HG03432 (cell line): Measurements from ENCODE around the gene HOXB2.
"Not testable (repeated sequence)": the region's sequence is repeated elsewhere in the genome, so short reads cannot be mapped to it uniquely, and the experiment has no call there.

Experiments
- ATAC-seq: cut with Tn5 transposase; IDR thresholded peaks from one replicate; pipeline ENCODE4 v1.9.1; 2021; ENCODE audit warnings: mild to moderate bottlenecking, moderate library complexity; ENCODE audit not compliant: unreplicated experiment

The HOXB2 gene

DNA sequence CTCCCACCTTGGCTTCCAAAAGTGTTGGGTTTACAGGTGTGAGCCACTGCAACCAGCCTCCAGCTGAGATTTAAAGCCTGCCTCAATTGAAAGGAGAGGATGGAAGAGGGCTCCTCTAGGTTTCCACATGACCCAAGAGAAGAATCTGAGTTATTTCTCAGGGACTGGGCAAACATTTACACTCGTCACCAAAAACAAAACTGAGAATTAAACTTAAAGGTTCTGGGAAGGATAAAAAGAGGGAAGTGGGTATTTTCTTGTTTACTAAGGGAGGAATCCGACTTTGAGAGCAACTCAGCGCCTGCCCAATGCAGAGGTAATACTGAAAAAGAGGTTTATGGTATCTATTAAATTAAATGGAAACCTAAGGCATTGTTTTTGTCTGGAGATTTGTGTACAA lies 27.4 kb downstream of the HOXB2 start:
- ATAC-seq, result no peak

GRCh38 chr17:48515925-48516900 lies 28.7 kb downstream of the HOXB2 start:
- no peak for ATAC-seq

GRCh38 chr17:48514477-48514876 lies 30.4 kb downstream of the HOXB2 start:
- ATAC-seq, result no peak

DNA sequence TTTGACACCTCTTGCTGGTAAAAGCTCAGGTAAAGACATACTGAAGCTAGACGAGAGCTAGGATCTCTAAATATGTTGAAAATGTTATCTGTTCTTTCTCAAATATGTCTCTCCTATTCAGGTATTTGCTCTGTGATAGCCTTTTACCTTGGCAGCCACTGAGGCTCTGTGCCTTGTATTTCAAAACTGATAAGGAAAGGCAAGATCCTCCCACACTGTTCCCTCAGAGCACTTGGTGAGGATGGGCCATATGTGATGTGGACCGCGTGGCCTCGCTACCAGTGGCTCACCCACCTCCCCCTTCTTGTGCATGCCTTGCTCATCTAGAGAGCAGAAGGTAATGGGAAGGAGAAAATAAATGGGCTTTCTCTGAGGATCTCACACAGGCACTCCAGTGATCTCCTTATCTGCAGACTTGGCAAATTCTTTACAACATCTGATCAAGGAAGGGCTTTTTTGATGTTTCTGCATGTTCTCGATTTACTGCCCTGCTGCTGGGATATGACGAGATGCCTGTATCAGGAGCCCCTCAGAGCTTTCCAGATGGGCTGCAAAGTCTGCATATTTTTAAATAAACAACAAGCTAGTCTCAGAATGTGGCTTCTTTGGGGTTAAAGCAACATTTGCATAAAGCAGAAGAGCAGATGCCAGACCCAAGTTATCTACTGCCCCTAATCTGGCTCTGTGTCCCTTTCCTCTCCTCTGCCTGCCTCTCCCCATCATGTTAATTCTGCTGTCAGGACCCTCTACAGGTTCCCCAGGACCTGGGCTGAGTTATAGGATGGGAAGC lies 31.0 kb downstream of the HOXB2 start:
- no peak for ATAC-seq

DNA sequence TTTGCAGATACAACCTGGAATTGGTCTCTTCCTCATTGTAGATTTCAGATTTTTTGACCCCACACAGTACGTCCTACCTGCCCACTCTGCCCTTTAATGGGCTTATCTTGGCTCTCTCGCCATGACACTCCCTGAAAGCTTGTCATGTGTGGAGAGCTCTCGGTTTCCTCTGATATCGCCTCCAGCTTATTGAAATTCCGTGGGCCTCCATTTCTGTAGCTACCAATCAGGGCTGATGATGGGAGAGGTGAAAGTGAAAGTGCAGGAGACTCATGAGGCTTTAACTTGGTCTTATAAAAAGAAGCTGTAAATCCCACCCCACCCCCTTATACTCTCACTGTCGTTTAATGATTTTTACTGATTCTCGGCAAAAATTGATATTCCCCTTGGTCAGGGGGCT lies 31.8 kb downstream of the HOXB2 start:
- ATAC-seq, result no peak

- peak; percentile 54 for ATAC-seq
Observed at GRCh38 chr17:48510761-48511604, 33.9 kb downstream of the HOXB2 start.

- ATAC-seq, result no peak
Observed at GRCh38 chr17:48510381-48510760, 34.5 kb downstream of the HOXB2 start.

DNA sequence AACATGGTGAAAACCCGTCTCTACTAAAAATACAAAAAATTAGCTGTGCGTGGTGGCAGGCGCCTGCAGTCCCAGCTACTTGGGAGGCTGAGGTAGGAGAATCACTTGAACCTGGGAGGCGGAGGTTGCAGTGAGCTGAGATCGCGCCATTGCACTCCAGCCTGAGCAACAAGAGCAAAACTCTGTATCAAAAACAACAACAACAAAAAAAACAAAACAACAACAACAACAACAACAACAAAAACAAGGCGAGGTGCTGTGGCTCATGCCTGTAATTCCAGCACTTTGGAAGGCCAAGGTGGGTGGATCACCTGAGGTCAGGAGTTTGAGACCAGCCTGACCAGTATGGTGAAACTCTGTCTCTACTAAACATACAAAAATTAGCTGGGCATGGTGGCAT lies 35.2 kb downstream of the HOXB2 start:
- not testable (repeated sequence) for ATAC-seq

- ATAC-seq, result no peak
Observed at GRCh38 chr17:48506246-48506645, 38.7 kb downstream of the HOXB2 start.

GRCh38 chr17:48505788-48506187 lies 39.1 kb downstream of the HOXB2 start:
- ATAC-seq, result peak; percentile 86

DNA sequence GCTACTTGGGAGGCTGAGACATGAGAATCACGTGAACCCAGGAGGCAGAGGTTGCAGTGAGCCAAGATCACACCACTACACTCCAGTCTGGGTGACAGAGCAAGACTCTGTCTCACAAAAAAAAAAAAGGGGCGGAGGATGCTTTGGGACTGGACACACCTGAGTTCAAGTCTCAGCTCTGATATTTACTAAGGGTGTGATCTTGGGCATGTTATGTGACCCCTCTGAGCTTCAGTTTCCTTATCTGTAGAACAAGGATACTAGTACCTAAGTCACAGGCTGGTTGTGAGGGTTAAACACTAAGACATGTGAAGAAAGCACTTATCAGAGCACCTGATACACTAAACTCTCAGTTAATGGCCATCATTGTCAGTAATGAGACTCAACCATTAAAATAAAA lies 40.0 kb downstream of the HOXB2 start:
- ATAC-seq, result no peak

GRCh38 chr17:48503747-48504146 lies 41.2 kb downstream of the HOXB2 start:
- no peak for ATAC-seq

- ATAC-seq, result no peak
Observed at GRCh38 chr17:48502901-48503300, 42.0 kb downstream of the HOXB2 start.

- no peak for ATAC-seq
Observed at GRCh38 chr17:48502312-48502711, 42.6 kb downstream of the HOXB2 start.

DNA sequence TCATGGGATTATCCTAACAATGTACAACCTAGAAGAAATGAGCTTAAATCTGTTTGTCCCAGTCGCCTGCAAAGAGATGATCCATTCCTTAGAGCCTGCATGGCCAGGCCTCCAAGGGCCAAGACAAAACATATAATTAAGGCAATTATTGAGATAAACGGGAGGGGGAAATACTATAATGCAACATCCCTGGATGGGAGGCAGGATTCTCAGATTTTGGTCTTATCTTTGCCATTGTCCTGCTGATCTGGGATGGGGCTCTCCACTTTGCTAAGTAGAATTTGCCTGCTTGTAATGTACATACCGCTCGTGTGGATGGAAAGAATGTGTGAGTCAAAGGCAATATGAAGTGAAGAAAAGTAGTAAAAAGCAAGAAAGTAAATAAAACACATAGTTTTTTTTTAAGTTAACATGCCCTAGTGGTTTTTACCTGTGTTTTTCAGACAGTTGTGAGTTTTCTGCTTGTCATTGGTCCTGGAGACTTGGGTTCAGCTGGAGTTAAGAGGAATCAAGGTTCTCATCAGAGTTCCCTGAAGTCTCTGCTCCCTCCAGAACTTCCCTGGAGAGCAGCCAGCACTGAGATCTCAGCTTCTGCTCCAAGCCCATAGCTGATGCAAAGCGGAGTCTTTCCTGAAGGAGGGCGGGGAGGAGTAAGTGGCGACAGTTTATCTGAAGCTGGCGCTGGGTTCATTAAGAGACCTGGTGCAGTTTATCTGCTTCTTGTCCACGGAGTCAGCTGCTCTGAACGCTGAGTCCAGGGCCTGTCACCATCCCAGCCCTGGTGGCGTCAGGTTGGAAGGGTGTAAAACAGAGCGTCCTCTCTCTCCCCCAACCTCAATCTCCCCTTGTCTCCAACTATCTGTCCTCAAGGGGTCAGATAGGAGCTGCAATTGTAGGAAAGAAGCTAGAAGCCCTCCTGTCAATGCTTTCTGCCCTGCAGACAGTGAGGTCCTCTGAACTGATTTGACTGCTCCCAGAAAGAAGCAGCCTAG lies 44.2 kb downstream of the HOXB2 start:
- ATAC-seq, result no peak

- ATAC-seq, result no peak
Observed at GRCh38 chr17:48499735-48500434, 45.0 kb downstream of the HOXB2 start.

GRCh38 chr17:48499248-48499647 lies 45.7 kb downstream of the HOXB2 start:
- no peak for ATAC-seq

GRCh38 chr17:48498164-48498850 lies 46.6 kb downstream of the HOXB2 start:
- no peak for ATAC-seq

- no peak for ATAC-seq
Observed at GRCh38 chr17:48497103-48497502, 47.8 kb downstream of the HOXB2 start.
